WERI-Rb-1 (cell line): Measurements from ENCODE around the gene THYN1.

Experiments
- DNase-seq: peaks from one replicate; pipeline ENCODE4 v3.0.0-alpha.2; 2020
- H3K27ac ChIP-seq: fragments of 250-450 bp; sonication (Bioruptor Pico); 2 replicates; pipeline ENCODE4 v1.5.1; 2020; ENCODE audit warnings: mild to moderate bottlenecking, moderate library complexity
- H3K27me3 ChIP-seq: fragments of 250-450 bp; sonication (Bioruptor Pico); 2 replicates; pipeline ENCODE4 v1.5.1; 2021; ENCODE audit warnings: mild to moderate bottlenecking, low read depth, moderate library complexity; ENCODE audit not compliant: insufficient read depth, severe bottlenecking
- H3K36me3 ChIP-seq: fragments of 250-450 bp; sonication (Bioruptor Pico); 2 replicates; pipeline ENCODE4 v1.5.1; 2020; ENCODE audit warnings: mild to moderate bottlenecking, moderate library complexity
- H3K4me3 ChIP-seq: 2 replicates; pipeline ENCODE4 v1.5.1; 2011; ENCODE audit warnings: low read depth, mild to moderate bottlenecking, control low read depth, low read length
- H3K9me3 ChIP-seq: fragments of 250-450 bp; sonication (Bioruptor Pico); 2 replicates; pipeline ENCODE4 v1.5.1; 2021; ENCODE audit warnings: mild to moderate bottlenecking, moderate library complexity; ENCODE audit not compliant: severe bottlenecking
- TF ChIP-seq, protein P1 (sequence below): IDR thresholded peaks from 2 replicates; pipeline ENCODE4 v1.5.1; 2011; ENCODE audit warnings: low read depth, mild to moderate bottlenecking, control low read depth, inconsistent platforms, low read length

The THYN1 gene

DNA sequence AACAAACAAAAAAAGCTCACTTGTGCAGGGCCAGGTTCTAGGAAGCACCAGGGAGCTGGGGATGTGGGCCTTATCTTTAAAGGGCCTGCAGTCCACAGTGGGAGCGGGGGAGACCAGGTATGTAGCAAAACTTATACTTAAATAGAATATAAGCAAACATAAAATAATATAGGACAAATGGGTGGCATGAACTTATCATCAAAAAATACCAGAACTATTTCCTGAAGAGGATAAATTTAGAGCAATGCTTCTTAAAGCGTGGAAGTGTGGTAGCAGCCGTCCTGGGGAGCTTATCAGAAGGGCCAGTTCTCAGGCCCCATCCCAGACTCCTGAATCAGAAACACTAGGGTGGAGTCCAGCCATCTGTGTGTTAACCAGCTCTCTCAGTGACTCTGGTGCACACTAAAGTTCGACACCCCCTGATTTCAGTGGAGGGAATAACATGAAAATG is 19.4 kb downstream of the THYN1 start:
- H3K4me3 ChIP-seq, result no peak overlapping the region
- TF ChIP-seq, protein P1, sequence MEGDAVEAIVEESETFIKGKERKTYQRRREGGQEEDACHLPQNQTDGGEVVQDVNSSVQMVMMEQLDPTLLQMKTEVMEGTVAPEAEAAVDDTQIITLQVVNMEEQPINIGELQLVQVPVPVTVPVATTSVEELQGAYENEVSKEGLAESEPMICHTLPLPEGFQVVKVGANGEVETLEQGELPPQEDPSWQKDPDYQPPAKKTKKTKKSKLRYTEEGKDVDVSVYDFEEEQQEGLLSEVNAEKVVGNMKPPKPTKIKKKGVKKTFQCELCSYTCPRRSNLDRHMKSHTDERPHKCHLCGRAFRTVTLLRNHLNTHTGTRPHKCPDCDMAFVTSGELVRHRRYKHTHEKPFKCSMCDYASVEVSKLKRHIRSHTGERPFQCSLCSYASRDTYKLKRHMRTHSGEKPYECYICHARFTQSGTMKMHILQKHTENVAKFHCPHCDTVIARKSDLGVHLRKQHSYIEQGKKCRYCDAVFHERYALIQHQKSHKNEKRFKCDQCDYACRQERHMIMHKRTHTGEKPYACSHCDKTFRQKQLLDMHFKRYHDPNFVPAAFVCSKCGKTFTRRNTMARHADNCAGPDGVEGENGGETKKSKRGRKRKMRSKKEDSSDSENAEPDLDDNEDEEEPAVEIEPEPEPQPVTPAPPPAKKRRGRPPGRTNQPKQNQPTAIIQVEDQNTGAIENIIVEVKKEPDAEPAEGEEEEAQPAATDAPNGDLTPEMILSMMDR, result no peak

DNA sequence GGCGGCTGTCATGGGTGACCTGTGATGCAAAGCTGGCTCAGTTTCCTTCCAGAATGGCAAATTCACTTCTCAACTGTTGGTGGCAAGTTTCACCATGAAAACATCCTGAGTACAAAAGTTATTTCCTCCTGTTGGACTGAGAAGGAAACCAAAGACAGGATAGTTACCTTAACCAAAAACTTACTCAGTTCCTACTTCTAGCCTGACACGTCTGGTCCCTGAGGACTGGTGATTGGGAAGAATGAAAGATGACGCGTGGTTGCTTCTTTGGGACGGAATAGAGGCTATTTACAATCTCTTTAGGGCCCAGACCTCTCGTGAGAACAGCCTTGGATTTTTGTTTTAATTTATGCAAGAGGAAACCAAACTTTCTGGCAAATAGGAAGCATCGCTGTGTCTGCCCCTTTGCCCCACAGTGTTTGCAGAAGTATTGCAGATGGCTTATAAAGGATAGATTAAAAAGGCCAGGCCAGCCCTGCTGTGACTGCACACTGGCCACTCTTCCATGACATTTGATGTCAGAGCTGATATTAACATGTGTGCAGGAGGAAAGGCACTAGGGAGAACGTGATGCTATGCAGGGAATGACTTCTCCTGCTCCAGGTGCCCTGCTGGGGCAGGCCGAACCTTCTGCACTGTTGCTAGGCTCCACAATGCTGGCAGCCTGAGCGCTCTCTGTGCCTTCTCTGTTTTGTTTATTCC is 21.0 kb downstream of the THYN1 start:
- Histone ChIP-seq H3K36me3 (peaks cover 20% of the 10 kb centered on the region), H3K4me3 (no peak overlapping the region), H3K27me3 (no peaks in the 10 kb centered on the region), H3K27ac (no peak overlapping the region), H3K9me3 (no peaks in the 10 kb centered on the region)
- no peak for DNase-seq
- TF ChIP-seq, protein P1, result no peak

More for the DNA sequence above, 19.4 kb downstream of the THYN1 start:
- Histone ChIP-seq H3K9me3 (no peaks in the 10 kb centered on the region), H3K36me3 (peaks cover 17% of the 10 kb centered on the region), H3K27me3 (no peaks in the 10 kb centered on the region), H3K27ac (no peak overlapping the region)
- DNase-seq, result no peak

DNA sequence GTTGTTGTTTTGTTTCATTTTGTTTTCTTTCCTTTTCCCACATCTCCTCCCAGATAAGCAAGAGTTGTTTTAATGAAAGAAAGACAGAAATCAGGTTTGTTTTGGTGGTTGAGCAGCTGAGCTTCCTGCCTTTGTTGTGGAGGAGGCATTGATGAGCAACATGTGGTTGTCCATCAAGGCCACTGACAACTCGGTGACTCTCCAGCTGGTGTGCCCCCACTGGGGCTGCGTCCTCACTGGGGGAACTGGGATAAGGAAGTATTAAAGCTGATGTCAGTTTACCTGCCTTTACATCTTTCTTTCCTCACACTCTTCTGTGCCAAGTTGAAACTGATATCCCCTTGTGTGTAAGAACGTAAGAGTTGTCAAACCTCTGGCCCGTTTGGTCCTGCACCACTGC is 22.8 kb downstream of the THYN1 start:
- TF ChIP-seq, protein P1, result no peak
- DNase-seq, result no peak
- no peak overlapping the region for H3K27ac ChIP-seq
- H3K4me3 ChIP-seq, result no peak overlapping the region
- H3K9me3 ChIP-seq, result no peaks in the 10 kb centered on the region
- H3K36me3 ChIP-seq, result peaks cover 16% of the 10 kb centered on the region
- H3K27me3 ChIP-seq, result no peaks in the 10 kb centered on the region

DNA sequence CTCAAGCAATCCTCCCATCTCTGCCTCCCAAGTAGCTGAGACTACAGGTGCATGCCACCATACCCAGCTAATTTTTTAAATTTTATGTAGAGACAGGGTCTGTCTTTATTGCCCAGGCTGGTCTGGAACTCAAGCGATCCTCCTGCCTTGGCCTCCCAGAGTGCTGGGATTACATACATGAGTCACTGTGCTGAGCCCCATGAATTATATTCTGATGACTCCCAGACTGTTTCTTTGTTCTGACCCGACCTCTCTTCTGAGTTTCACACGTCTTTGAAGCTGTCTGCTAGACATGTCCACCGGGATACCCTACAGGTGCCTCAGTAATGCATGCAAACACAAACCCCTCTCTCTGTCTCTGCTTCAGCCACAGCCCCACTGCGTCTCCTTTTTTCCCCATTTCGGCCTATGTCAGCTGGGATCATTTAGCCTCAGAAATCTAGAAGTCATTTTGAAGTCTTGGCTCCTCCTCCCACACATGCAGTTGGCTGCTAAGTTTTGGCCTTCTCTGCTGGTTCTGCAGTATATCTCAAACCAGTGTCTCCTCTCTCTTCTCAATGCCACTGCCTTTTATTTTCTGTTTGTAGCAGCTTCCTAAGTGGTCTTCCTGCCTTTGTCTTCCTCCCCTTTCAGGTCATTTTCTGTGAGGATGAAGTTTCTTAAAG is 23.9 kb downstream of the THYN1 start:
- no peak for DNase-seq
- Histone ChIP-seq H3K27me3 (no peaks in the 10 kb centered on the region), H3K27ac (no peak overlapping the region; the same call in 1 of the 2 replicates), H3K36me3 (peaks cover 16% of the 10 kb centered on the region), H3K9me3 (no peaks in the 10 kb centered on the region), H3K4me3 (no peak overlapping the region)
- TF ChIP-seq, protein P1, result no peak

DNA sequence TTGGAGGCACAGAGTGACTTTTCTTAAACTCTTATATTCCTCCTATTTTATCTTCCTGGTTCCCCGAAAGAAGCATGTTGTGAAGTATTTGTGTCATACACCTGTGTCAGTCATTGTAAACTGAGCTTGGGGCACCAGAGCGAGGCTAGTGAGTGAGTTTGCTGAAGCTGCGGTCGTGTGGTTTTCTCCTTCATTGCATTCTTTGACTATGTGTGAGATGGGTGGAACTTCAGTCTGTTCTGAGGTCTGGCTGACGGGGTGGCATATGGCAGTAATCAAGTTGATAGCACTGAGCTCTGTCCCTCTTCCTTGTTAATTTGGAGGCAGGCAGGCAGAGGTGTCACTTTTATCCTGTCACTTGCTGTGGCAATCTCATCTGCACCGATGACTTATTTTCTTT is 24.5 kb downstream of the THYN1 start:
- peak; percentile 36 for DNase-seq
- TF ChIP-seq, protein P1, result no peak
- H3K4me3 ChIP-seq, result no peak overlapping the region
- peaks cover 16% of the 10 kb centered on the region for H3K36me3 ChIP-seq
- H3K9me3 ChIP-seq, result no peaks in the 10 kb centered on the region
- H3K27me3 ChIP-seq, result no peaks in the 10 kb centered on the region
- H3K27ac ChIP-seq, result no peak overlapping the region; the same call in 1 of the 2 replicates
